OCI-LY3 (cell line): Measurements from ENCODE around the gene CDH4.

Experiments
- CTCF ChIP-seq: fragments of 200-600, 300-600 bp; sonication (generic); IDR thresholded peaks from 2 replicates; pipeline ENCODE4 v1.5.1; 2014; ENCODE audit warnings: antibody characterized with exemption, low read length, low read depth
- EZH2phosphoT487 ChIP-seq: fragments of 200-600 bp; shearing (Covaris generic); IDR thresholded peaks from 2 replicates; pipeline ENCODE4 v1.6.1; 2018; ENCODE audit warnings: antibody characterized with exemption, mixed run types, low read depth

- no peak for TF ChIP-seq CTCF
- TF ChIP-seq EZH2phosphoT487: no peak
These were observed 332.8 kb downstream of the CDH4 start for GRCh38 chr20:61584851-61585250.
